ENCODE results near the gene TSPAN32. TPM values are rescaled to one million over a fixed set of nuclear protein-coding genes. Genes with fewer than 3 reads are reported as not detected.
"Not testable (repeated sequence)": the region's sequence is repeated elsewhere in the genome, so short reads cannot be mapped to it uniquely, and the experiment has no call there.

Gene TSPAN32
- total RNA-seq, 2 experiments from 2014 or later, result 0.69 to 2.0 TPM

DNA sequence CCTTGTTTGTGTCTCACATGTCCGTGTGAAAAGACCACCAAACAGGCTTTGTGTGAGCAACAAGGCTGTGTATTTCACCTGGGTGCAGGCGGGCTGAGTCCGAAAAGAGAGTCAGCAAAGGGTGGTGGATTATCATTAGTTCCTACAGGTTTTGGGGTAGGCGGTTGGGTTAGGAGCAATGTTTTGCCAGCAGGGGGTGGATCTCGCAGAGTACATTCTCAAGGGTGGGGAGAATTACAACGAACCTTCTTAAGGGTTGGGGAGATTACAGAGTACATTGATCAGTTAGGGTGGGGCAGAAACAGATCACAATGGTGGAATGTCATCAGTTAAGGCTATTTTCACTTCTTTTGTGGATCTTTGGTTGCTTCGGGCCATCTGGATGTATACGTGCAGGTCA, 36.9 kb downstream of the TSPAN32 start:
- H3K9me3 ChIP-seq (ENCODE audit: low read length); H3K4me3 ChIP-seq (ENCODE audit: low read depth, low read length, poor library complexity, severe bottlenecking); H3K9me2 ChIP-seq (ENCODE audit: insufficient read depth, low read length); H3K36me3 ChIP-seq (ENCODE audit: insufficient read depth, low read length); CTCF ChIA-PET (ENCODE audit: unreplicated experiment); H4K20me1 ChIP-seq (ENCODE audit: insufficient read depth, low read length); BruUV-seq (replicated peaks); H2AFZ ChIP-seq (ENCODE audit: low read length); H3K79me2 ChIP-seq (ENCODE audit: insufficient read depth, low read depth, low read length); intact Hi-C loops (cut with micrococcal nuclease; ENCODE audit: unreplicated experiment); H3K27ac ChIP-seq (ENCODE audit: low read depth, low read length, poor library complexity, severe bottlenecking); H3K4me1 ChIP-seq (ENCODE audit: insufficient read depth, low read length, poor library complexity, severe bottlenecking); H3K4me2 ChIP-seq (ENCODE audit: low read length); POLR2A ChIA-PET: not testable (repeated sequence)
- peak; percentile 19 for DNase-seq (ENCODE audit: low spot score)

- H3K4me3 ChIP-seq (ENCODE audit: low read depth, low read length, poor library complexity, severe bottlenecking), result no peak overlapping the region
- H4K20me1 ChIP-seq (ENCODE audit: insufficient read depth, low read length), result no peaks in the 10 kb centered on the region
- ChIA-PET POLR2A (no interaction called here), CTCF (ENCODE audit: unreplicated experiment) (no interaction called here)
- no peaks in the 10 kb centered on the region for H3K4me1 ChIP-seq (ENCODE audit: insufficient read depth, low read length, poor library complexity, severe bottlenecking)
- no peak for DNase-seq (ENCODE audit: low spot score)
- H3K36me3 ChIP-seq (ENCODE audit: insufficient read depth, low read length), result no peaks in the 10 kb centered on the region
- no peak overlapping the region for H3K4me2 ChIP-seq (ENCODE audit: low read length)
- BruUV-seq (replicated peaks), result no TSS peak
- no peak for TF ChIP-seq CTCF (conservative IDR thresholded peaks at IDR 0.05; ENCODE audit: low read length)
- no peak for TF ChIP-seq EZH2phosphoT487 (IDR thresholded peaks at IDR 0.05; ENCODE audit: borderline replicate concordance, low read depth, low read length)
- H2AFZ ChIP-seq (ENCODE audit: low read length), result no peak overlapping the region
- no peaks in the 10 kb centered on the region for H3K79me2 ChIP-seq (ENCODE audit: insufficient read depth, low read depth, low read length)
- H3K27ac ChIP-seq (ENCODE audit: low read depth, low read length, poor library complexity, severe bottlenecking), result no peak overlapping the region
- H3K9me2 ChIP-seq (ENCODE audit: insufficient read depth, low read length), result no peaks in the 10 kb centered on the region
- intact Hi-C loops (cut with micrococcal nuclease; ENCODE audit: unreplicated experiment), result no loop called here
- no peaks in the 10 kb centered on the region for H3K9me3 ChIP-seq (ENCODE audit: low read length)
Measured at GRCh38 chr11:2342557-2342956, 40.7 kb downstream of the TSPAN32 start.

DNA sequence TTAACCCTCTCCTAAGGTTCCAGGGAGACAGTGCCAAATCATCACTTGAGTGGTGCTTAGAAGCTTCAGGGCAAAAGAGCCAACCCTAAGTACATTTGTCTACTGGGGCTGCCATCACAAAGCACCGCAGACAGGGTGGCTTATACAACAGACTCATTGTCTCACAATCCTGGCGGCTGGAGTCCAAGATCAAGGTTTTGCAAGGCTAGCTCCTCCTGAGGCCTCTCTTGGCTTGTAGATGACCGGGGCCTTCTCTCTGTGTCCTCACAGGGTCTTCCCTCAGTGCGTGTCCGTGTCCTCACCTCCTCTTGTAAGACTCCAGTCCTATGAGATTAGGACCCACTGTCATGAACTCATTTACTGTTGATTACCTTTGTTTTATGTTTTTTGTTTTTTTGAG, 41.2 kb downstream of the TSPAN32 start:
- Histone ChIP-seq H3K4me1 (ENCODE audit: insufficient read depth, low read length, poor library complexity, severe bottlenecking) (no peaks in the 10 kb centered on the region), H3K4me2 (ENCODE audit: low read length) (no peak overlapping the region), H3K9me2 (ENCODE audit: insufficient read depth, low read length) (no peaks in the 10 kb centered on the region), H2AFZ (ENCODE audit: low read length) (no peak overlapping the region), H3K36me3 (ENCODE audit: insufficient read depth, low read length) (no peaks in the 10 kb centered on the region), H3K79me2 (ENCODE audit: insufficient read depth, low read depth, low read length) (no peaks in the 10 kb centered on the region), H4K20me1 (ENCODE audit: insufficient read depth, low read length) (no peaks in the 10 kb centered on the region), H3K27ac (ENCODE audit: low read depth, low read length, poor library complexity, severe bottlenecking) (no peak overlapping the region), H3K4me3 (ENCODE audit: low read depth, low read length, poor library complexity, severe bottlenecking) (no peak overlapping the region), H3K9me3 (ENCODE audit: low read length) (no peaks in the 10 kb centered on the region)
- ChIA-PET POLR2A (no interaction called here), CTCF (ENCODE audit: unreplicated experiment) (no interaction called here)
- no peak for DNase-seq (ENCODE audit: low spot score)
- intact Hi-C loops (cut with micrococcal nuclease; ENCODE audit: unreplicated experiment), result no loop called here
- no TSS peak for BruUV-seq (replicated peaks)
- TF ChIP-seq EZH2phosphoT487 (IDR thresholded peaks at IDR 0.05; ENCODE audit: borderline replicate concordance, low read depth, low read length) (no peak), CTCF (conservative IDR thresholded peaks at IDR 0.05; ENCODE audit: low read length) (no peak)
